ENCODE data around the gene DDIAS.

The DDIAS gene

GRCh38 chr11:82874646-82875523 lies 26.7 kb upstream of the DDIAS start:
- intact Hi-C loops (cut with DNase I), result no loop called here
- DNase-seq, result no peak

- intact Hi-C loops (cut with DNase I), result no loop called here
- DNase-seq, result no peak
Measured at GRCh38 chr11:82883853-82884252, 17.7 kb upstream of the DDIAS start.

DNA sequence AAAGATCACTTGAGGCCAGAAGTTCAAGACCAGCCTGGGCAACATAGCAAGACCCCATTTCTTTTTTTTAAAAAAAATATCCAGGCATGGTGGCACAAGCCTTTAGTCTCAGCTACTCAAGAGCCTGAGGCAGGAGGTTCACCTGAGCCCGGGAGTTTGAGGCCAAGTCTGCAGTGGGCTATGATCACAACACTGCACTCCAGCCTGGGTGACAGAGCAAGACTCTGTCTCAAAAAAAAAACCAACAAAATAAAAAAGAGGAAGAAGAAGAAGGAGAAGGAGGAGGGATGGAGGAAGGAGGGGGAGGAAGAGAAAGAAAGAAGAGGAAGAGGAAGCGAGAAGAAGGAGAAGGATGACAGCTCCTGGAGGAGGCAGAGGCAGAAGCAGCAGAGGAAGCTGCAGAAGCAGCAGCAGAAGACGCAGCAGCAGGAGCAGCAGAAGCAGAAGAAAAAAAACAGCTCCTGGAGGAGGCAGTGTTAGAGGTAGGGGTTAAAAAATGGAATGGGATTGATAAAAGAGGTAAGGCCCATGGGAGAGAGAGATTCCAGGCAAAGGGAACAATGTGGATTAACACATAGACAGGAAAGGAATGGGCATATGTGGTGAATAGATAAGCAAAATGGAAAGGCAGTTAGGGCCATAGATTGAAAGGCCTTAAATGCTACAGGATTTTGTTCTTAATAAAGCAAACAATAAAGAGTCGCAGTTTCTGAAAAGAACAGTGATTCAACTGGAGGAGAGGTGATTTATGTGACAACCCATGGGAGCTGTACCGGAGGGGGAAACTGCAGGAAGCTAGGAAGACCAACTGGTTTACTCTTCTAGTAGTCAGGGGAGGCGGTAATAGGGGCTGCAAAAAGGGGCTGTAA lies 12.2 kb upstream of the DDIAS start:
- intact Hi-C loops (cut with DNase I), result no loop called here
- DNase-seq, result peak in 12 of 42 donors; percentile 4 to 59 (median 36)

DNA sequence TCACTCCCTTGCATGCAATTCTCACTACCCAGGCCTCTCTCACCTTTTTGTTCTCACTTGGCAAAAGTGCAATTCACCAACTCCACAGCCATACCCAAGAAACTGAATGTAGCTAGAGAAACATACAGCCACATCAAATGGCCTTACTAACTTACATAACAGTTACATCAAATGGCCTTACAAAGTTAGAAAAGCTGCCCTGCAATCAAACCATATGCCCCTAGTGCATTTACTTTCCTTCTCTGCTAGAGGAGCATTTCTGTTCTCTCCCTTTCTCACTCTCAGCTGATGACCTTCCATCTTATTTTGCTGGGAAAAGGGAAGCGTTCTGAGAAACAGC lies 11.6 kb upstream of the DDIAS start:
- intact Hi-C loops (cut with DNase I), result no loop called here
- DNase-seq, result no peak

DNA sequence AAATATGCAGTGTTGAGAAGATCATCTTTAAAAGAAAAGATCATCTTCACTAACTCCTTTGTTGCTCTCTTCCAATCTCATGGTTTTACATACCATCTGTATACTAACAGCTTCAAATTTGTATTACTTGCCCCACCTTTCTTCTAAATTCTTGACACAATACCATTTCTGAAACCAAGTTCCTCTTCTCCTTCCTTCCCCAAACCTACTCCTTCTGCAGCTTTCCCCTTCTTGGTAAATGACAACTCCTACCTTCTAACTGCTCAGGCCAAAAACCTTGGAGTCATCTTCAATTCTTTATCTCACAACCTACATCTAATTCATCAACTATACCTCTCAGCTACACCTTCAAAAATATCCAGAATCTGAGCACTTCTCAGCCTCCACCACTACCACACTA lies 10.6 kb upstream of the DDIAS start:
- no peak for DNase-seq
- intact Hi-C loops (cut with DNase I), result no loop called here

DNA sequence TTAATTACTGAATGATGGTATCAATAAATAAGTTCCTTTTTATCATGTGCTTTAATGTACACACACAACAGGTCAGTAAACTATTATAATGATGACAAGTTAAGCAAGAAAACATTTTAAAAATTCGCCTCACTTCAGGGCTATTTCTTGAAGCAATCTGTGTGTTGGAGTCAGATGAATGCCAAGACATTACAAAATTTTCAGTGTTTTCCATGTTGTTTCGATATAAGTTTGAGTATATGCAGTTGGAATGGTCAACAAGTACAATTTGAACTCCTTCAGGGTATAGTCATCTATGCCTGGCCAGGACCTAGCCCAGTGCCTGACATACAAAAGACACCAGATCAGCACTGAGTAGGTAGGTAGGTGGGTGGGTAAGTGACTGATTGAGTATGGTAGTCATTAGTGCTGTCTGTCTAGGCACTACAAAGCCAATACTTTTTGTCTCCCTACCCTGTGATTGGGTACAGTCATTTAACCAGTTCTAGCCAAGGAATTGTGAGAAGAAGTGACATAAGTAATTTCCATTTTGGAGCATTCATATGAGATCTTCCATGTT lies 8.8 kb upstream of the DDIAS start:
- intact Hi-C loops (cut with DNase I), result no loop called here
- no peak for DNase-seq

DNA sequence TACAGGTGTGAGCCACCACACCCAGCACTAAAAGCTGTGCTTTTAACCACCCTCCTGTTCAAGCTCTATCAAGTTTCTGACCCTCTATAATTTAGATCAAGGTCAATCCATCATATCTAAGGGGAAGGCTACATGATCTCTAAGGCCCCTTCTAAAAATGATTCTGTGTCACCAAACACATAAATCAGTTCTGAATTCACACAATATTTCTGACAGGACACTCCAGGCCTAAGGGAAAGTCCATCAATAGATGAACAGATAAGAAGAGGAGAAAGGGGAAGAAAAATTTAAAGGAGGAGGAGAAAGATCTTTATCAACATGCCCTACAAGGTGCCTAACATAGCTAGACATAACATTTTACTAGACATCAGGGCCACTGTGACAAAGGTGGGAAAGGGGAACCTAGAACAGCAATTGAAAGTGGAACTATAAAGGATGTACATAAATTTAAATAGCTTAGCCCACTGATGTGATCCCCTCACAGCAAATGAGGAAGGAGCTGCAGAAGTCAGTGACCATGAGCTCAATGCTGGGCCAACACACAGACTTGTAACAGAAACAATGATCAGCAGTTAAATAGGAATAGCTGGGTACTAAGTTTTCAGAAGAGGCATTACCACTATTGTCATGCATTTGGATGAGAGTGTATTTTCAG lies 6.0 kb upstream of the DDIAS start:
- DNase-seq, result no peak

DNA sequence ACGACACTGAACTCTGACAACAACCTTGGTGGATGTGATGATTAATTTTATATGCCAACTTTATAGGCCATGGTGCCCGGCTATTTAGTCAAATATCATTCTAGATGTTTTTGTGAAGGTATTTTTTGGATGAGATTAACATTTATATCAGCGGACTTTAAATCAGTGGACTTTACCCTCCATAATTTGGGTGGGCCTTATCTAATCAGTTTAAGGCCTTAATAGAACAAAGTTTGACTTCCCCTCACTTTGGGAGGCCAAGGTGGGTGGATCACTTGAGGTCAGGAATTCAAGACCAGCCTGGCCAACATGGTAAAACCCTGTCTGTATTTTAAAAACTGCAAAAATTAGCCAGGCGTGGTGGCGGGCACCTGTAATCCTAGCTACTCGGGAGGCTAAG lies 5.4 kb upstream of the DDIAS start:
- intact Hi-C loops (cut with DNase I), result no loop called here
- DNase-seq, result no peak

More for the DNA sequence above, 6.0 kb upstream of the DDIAS start:
- intact Hi-C loops (cut with DNase I), result no loop called here

- DNase-seq, result no peak
- intact Hi-C loops (cut with DNase I), result no loop called here
Measured at GRCh38 chr11:82898241-82898640, 3.3 kb upstream of the DDIAS start.

DNA sequence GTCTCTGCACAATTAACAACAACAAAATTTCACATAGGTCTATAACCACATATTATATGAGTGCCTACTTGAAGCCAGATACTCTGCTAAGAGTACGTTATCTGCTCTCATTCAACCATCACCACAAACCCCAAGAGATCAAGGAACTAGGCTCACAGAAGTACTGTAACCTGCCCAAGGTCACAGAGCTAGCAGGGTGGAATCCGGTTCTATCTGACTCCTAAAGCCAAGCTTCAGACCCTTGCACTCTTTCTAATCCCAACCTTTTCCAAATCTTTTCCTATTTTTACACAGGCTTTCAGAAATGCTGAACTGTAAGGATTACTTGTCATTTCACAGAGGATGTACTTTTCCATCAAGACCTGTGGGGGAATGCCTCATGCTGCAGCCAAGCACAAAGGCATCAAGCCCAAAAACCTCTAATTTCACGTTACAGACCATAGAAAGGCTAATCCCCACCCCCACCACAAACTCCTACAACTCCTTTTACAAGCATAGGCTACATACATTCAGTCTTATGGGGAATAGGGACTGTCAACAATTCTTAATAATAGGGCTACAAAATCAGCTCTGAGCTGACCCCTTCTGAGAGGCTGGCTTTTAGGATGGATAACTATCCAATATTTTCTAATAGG lies 2.2 kb upstream of the DDIAS start:
- peak in 1 of 42 donors; percentile 10 for DNase-seq
- intact Hi-C loops (cut with DNase I), result no loop called here

GRCh38 chr11:82899957-82900276 lies 1.6 kb upstream of the DDIAS start:
- no peak for DNase-seq
- intact Hi-C loops (cut with DNase I), result loop anchor here (10.0 kb wide), 4 partner anchors 175 to 385 kb away; partner anchors contain the start of genes ANKRD42, CCDC90B, PCF11 and RAB30

DNA sequence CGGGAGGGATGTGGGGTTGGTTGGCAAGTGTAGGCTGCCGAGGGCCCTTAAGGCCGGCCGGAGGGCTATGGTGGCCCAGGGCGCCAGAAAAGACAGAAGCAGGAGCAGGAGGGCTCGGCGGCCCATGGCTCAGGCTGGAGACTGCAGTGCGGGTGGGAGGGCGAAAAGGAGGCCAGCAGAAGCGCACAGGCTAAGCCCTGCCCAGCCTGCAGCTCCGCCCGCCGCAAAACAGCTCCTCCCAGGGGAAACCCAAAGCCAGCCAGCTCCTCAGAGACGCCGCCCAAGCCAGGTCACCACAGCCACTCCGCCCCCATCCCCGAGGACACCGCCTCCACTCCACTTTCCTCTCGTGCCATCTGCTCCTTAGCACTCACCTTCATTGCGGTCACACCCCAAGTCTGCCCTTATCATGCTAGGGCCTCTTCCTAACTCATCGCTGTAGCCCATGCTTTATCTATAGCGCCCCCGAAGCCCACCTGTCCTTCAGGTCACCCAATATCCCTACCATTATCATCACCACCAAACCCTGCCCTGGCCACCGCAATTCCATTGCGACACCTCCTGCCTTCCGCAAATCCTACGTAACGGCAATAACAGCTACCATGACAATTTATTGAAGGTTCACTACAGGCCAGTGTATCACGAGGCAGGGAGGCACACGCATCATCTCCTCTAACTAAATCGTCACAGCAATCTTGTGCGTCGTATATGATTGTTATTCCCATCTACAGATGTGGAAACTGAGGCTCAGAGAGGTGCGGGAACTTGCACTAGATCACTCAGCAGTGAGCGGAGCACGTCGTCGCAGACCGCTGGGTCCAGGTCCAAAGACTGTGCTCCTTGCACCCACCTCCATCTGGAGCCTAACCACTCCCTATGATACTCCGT lies 1.0 kb upstream of the DDIAS start, which contains the start of gene PRCP:
Gene PRCP (minus strand): TSS at position 154 of the 888 bp plus-strand sequence. CDS start 28 bp downstream, at position 126.
- peak; percentile 68 to 96 (median 90) for DNase-seq
- intact Hi-C loops (cut with DNase I), result loop anchor here (10.0 kb wide), 4 partner anchors 174 to 384 kb away; partner anchors contain the start of genes ANKRD42, CCDC90B, PCF11 and RAB30

DNA sequence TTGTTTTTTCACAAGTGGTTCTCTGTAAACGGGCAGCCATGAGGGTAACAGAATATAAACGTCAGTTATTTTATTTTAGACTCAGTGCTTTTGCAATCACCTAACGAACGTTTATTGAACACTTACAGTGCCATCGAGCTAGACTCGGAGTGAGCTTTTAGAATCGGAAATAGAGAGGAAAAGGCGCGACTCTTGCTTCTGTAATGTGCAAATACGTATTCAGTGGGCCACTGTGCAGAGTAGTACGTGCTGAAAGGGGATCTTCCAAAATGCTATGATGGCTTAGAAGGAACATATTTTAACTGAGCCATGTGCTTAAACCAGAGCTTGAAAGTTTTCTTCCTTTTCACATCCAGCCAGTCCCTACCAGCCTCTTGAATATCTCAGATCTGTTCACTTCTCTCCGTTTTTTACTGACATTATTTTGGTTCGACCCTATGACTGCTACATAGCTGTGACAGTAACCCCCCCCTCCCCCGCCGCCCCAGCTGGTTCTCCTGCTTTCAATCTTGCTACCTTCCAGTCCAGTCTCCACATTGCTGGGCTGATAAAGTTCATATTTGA lies 468 bp downstream of the DDIAS start:
- intact Hi-C loops (cut with DNase I), result loop anchor here (10.0 kb wide), 4 partner anchors 173 to 383 kb away; partner anchors contain the start of genes ANKRD42, CCDC90B, PCF11 and RAB30
- DNase-seq, result no peak

DNA sequence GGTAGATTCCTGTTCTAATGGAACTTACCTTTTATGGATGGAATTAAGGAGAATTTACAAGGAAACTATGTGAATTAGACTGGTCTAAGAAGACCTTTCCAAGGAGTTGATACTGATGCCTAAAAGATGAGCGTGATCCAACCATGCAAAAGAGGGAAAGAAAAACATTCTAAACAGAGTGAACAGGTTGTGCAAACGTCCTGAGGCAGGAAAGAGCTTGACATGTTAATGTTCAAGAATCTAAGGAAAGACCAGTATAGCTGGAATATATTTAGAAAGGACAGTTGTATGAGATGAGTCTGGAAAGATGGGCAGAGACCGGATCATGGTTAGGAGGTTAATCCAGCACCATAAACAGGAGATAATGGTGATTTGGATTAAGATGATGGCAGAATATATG lies 1.3 kb downstream of the DDIAS start:
- DNase-seq, result no peak
- intact Hi-C loops (cut with DNase I), result loop anchor here (10.0 kb wide), 4 partner anchors 172 to 382 kb away; partner anchors contain the start of genes ANKRD42, CCDC90B, PCF11 and RAB30

GRCh38 chr11:82903843-82904586 lies 2.5 kb downstream of the DDIAS start:
- intact Hi-C loops (cut with DNase I), result loop anchor here (10.0 kb wide), 4 partner anchors 171 to 381 kb away; partner anchors contain the start of genes ANKRD42, CCDC90B, PCF11 and RAB30
- DNase-seq, result no peak

DNA sequence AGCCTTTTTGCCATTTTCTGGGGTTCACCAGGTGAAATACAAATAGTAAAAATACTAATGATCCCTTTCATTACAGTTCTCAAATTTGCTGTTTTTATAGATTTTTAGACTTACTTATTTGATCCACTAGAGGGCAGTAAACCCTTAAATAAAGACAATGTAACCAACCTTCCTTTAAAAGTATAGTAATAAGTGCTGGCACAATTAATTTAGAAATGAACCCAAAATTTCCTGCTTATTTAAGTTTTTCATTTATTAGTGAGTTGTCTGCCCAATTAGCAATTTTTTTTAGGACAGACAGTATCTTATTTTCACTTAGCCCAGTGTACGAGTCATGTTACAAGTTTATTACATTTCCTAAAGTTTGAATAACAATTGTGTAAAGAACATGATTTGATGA lies 4.7 kb downstream of the DDIAS start:
- intact Hi-C loops (cut with DNase I), result loop anchor here (5.0 to 10.0 kb wide), 5 partner anchors 169 to 379 kb away; partner anchors contain the start of genes ANKRD42, CCDC90B, PCF11 and RAB30
- DNase-seq, result no peak
